Measurements from ENCODE around the gene GPR153.

The GPR153 gene

DNA sequence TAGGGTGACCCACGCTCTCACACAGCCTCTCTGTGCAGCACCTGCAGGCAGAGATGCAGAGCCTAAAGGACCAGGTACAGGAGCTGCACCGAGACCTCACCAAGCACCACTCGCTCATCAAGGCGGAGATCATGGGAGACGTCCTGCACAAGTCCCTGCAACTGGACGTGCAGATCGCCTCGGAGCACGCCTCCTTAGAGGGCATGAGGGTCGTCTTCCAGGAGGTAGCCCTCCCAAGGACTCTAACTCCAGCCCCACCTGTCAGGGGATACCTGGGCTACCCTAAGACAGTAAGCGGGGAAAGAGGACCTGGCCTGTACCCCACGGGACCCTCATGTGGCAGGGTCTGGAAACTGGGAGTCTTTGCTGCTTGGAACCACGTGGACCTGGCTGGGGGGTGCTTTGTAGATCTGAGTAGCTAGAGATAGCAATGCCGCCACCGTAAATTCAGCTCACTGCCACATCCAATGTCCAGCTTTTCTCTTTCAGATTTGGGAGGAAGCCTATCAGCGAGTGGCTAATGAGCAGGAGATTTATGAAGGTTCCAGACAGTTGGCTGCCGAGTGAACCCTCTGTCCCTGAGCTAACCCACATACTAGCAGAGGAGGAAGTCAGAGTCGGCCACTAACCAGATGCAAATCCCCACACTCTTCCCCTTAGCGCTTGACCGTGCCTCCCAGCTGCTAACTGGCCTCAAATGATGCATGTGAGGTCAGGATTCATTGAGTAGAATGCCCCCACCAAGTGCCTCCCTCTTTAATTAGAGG, 48.5 kb downstream of the GPR153 start:
- Histone ChIP-seq H3K36me3 (ENCODE audit: insufficient read depth, low read length) (no peaks in the 10 kb centered on the region), H3K4me1 (ENCODE audit: control insufficient read depth, insufficient read depth, low read length) (peaks cover 8% of the 10 kb centered on the region), H3K9me3 (replicated peaks; ENCODE audit: low read length) (no peaks in the 10 kb centered on the region), H3K9ac (ENCODE audit: low read depth, low read length) (no peak overlapping the region), H3K27me3 (ENCODE audit: control insufficient read depth, insufficient read depth, low read length) (no peaks in the 10 kb centered on the region), H3K4me3 (ENCODE audit: low read length) (no peak overlapping the region), H3K4me2 (ENCODE audit: low read length) (no peak overlapping the region)

DNA sequence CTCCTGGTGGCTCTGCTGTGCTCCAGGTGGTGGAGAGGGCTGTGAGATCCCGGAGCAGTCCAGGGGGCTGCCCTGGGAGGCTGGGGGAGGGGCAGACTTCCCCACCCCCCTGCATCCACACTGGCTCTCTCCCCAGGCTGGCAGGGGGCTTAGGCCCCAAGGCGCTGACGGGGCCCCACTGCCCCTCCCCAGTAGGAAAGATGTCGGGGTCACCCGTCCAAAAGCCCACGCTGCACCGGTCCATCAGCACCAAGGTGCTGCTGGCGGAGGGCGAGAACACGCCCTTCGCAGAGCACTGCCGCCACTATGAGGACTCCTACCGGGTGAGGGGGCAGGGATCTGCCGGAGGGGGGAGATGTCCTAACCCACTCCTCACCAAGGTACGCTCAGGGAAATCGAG, 49.2 kb downstream of the GPR153 start:
- H3K9ac ChIP-seq (ENCODE audit: low read depth, low read length), result no peak overlapping the region
- H3K36me3 ChIP-seq (ENCODE audit: insufficient read depth, low read length), result no peaks in the 10 kb centered on the region
- no peak overlapping the region for H3K4me2 ChIP-seq (ENCODE audit: low read length)
- H3K27me3 ChIP-seq (ENCODE audit: control insufficient read depth, insufficient read depth, low read length), result peaks cover 3% of the 10 kb centered on the region
- H3K9me3 ChIP-seq (replicated peaks; ENCODE audit: low read length), result no peaks in the 10 kb centered on the region
- peaks cover 8% of the 10 kb centered on the region for H3K4me1 ChIP-seq (ENCODE audit: control insufficient read depth, insufficient read depth, low read length)
- no peak overlapping the region for H3K4me3 ChIP-seq (ENCODE audit: low read length)

DNA sequence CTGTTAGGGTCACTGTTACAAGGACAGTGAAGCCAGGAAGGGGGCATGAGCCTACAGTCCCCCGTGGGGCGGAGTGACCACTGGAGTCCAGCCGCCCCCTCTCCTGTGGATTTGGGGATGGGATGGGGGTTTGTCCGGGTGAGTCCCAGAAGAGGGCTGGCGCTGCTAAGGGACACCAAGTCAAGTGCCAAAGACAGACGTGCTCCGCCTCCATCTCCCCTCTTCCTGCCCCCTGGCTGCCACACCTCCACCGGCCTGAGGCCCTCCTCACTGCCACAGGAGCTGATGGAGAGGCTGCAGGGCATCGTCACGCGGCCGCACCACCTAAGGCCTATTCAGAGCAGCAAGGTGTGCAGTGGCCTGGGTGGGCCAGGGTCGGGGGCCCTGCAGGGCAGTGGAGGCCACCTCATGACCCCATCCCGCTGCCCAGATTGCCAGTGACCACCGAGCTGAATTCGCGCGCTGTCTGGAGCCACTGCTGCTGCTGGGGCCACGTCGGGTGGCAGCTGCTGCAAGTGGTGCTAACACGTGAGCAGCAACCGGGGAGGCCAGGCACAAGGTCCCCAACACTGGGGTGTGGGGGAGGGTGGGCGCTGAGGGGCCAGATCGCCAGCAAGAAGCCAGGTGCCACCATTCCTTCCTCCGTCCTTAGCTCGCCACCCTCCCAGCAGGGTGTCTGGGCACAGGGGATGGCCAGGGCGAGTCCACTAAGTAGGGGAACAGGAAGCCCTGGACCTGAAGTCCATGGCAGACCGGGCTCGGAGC, 50.1 kb downstream of the GPR153 start:
- no peak overlapping the region for H3K4me2 ChIP-seq (ENCODE audit: low read length)
- H3K4me3 ChIP-seq (ENCODE audit: low read length), result no peak overlapping the region
- no peaks in the 10 kb centered on the region for H3K9me3 ChIP-seq (replicated peaks; ENCODE audit: low read length)
- H3K9ac ChIP-seq (ENCODE audit: low read depth, low read length), result no peak overlapping the region
- H3K4me1 ChIP-seq (ENCODE audit: control insufficient read depth, insufficient read depth, low read length), result peaks cover 14% of the 10 kb centered on the region
- no peaks in the 10 kb centered on the region for H3K36me3 ChIP-seq (ENCODE audit: insufficient read depth, low read length)
- peaks cover 8% of the 10 kb centered on the region for H3K27me3 ChIP-seq (ENCODE audit: control insufficient read depth, insufficient read depth, low read length)

DNA sequence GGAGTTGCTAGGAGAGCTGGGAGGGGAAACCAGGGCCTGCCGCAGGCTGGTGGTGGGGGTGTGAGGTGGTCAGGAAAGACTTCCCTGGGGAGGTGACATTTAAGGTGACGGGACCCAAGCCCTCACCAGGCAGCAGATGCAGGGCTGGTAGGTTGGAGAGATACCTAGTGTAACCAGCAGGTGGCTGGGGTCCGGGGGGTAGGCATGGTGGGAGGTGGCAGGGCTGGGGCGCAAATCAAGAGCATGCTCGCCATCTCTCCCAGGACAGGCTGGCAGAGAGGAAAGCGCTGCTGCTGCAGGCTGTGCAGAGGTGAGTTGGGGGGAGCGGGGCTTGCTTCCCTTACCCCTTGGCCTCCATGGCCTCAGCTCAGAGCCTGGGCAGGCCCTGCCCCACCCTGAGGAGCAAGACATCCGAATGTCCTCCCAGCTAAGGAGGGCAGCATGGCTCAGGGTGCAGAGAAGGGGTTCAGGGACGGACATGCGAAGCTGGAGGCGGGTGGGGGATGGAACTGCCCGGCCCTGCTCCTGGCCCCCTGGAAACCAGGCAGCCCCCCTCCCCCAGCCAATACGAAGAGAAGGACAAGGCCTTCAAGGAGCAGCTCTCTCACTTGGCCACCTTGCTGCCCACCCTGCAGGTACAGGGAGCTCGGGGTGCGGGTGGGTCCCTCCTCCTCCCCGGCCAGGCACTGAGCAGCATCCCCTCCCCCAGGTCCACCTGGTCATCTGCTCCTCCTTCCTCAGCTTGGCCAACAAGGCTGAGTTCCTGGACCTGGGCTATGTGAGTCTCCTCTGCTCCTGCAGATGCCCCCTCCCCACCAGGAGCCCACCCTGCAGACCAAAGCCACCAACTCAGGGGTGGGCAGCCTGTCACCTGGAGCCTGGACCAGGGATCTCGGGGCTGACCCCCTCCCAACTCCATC, 51.0 kb downstream of the GPR153 start:
- H3K9ac ChIP-seq (ENCODE audit: low read depth, low read length), result peak overlapping the region; percentile 14
- peak overlapping the region; percentile 68 for H3K4me3 ChIP-seq (ENCODE audit: low read length)
- no peaks in the 10 kb centered on the region for H3K9me3 ChIP-seq (replicated peaks; ENCODE audit: low read length)

DNA sequence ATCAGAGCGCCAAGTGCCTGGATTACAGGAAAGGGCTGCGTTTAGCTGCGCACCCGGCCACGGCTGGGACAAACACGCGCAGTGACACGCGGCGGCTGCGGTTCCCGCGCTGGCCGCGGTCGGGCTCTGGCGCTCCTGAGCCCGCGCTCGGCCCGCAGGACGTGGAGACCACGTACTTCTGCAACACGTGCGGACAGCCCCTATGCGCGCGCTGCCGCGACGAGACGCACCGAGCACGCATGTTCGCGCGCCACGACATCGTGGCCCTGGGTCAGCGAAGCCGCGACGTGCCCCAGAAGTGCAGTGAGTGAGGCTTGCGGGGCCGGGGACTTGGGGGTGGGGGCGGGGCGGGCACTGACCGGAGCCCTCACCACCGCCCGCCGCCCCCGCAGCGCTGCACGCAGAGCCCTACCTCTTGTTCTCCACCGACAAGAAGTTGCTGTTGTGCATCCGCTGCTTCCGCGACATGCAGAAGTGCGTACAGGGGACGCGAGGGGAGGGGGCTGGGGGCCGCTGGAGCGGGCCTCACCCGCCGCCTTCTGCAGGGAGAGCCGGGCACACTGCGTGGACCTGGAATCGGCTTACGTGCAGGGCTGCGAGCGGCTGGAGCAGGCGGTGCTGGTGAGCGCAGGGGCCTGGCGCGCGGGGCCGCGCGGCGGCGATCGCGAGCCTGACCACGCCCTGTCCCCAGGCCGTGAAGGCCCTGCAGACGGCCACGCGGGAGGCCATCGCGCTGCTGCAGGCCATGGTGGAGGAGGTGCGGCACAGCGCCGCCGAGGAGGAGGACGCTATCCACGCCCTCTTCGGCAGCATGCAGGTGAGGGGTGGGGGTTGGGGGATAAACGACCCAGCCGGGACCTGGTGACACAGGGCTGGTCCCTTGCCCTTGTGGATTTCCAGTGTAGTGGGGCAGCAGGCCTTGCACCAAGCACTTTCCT, 51.9 kb downstream of the GPR153 start:
- Histone ChIP-seq H3K9me3 (replicated peaks; ENCODE audit: low read length) (no peaks in the 10 kb centered on the region), H3K27me3 (ENCODE audit: control insufficient read depth, insufficient read depth, low read length) (peaks cover 11% of the 10 kb centered on the region), H3K36me3 (ENCODE audit: insufficient read depth, low read length) (no peaks in the 10 kb centered on the region), H3K9ac (ENCODE audit: low read depth, low read length) (peak overlapping the region; percentile 14), H3K4me1 (ENCODE audit: control insufficient read depth, insufficient read depth, low read length) (peaks cover 22% of the 10 kb centered on the region), H3K4me3 (ENCODE audit: low read length) (peak overlapping the region; percentile 68), H3K4me2 (ENCODE audit: low read length) (peak overlapping the region; percentile 88)

More for the DNA sequence above, 51.0 kb downstream of the GPR153 start:
- Histone ChIP-seq H3K27me3 (ENCODE audit: control insufficient read depth, insufficient read depth, low read length) (peaks cover 11% of the 10 kb centered on the region), H3K36me3 (ENCODE audit: insufficient read depth, low read length) (no peaks in the 10 kb centered on the region), H3K4me1 (ENCODE audit: control insufficient read depth, insufficient read depth, low read length) (peaks cover 20% of the 10 kb centered on the region), H3K4me2 (ENCODE audit: low read length) (peak overlapping the region; percentile 88)

DNA sequence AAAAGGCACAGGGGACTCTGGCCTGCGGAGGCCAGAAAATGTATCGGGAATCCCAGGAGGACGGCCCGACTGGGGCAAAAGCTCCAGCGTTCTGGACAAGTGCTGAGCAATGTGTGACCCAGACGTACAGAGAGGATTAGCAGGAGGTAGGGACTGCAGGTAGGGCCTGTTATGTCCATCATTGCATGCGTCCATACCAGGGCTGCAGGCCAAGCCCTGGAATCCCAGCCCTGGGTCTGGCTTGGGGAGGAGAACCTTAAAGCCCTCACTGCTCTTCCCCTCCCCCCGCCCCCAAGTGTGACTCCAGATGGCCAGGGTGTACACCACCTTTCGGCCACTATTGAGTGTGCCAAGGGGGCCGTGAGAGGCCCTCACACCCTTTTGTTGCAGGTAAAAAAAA, 53.0 kb downstream of the GPR153 start:
- Histone ChIP-seq H3K36me3 (ENCODE audit: insufficient read depth, low read length) (no peaks in the 10 kb centered on the region), H3K27me3 (ENCODE audit: control insufficient read depth, insufficient read depth, low read length) (peaks cover 11% of the 10 kb centered on the region), H3K9ac (ENCODE audit: low read depth, low read length) (no peak overlapping the region), H3K4me2 (ENCODE audit: low read length) (no peak overlapping the region), H3K9me3 (replicated peaks; ENCODE audit: low read length) (no peaks in the 10 kb centered on the region), H3K4me3 (ENCODE audit: low read length) (no peak overlapping the region), H3K4me1 (ENCODE audit: control insufficient read depth, insufficient read depth, low read length) (peaks cover 22% of the 10 kb centered on the region)

DNA sequence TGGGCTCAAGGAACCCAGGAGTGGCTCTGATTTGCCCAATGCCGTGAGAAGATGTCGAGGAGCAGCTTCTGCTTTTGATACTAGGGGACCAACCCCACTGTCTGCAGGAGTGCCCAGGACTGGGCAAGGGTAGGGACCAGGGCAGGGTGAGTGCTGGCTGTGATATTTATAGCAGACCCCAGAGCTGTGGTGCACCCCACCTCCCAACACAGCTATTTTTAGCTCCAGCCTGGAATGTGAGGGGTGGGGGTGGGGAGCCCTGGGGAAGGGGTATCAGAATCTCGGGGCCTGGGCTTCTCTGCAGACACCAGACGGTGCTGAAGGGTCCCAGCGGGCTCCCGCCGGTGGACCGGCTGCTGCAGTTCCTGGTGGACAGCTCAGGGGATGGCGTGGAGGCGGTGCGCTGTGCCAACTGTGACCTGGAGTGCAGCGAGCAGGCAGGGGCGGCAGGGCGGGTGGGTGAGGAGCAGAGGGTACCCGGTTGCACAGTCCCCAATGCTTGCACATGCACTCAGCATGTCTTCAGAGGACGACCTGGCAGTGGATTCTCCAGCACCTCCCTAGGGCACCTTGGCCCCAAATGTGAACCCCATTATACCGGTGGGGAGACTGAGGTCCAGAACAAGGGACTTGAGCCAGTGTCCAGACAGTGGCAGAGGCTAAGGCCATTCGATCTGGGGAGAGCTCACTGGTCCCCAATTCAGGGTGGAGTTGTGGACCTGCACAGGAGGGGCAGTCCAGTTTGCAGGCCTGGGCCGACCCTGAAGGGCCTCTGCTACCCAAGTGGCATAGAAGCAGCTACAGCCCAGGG, 53.6 kb downstream of the GPR153 start:
- H3K9me3 ChIP-seq (replicated peaks; ENCODE audit: low read length), result no peaks in the 10 kb centered on the region
- peak overlapping the region; percentile 90 for H3K4me2 ChIP-seq (ENCODE audit: low read length)
- no peak overlapping the region for H3K9ac ChIP-seq (ENCODE audit: low read depth, low read length)
- no peaks in the 10 kb centered on the region for H3K36me3 ChIP-seq (ENCODE audit: insufficient read depth, low read length)
- no peak overlapping the region for H3K4me3 ChIP-seq (ENCODE audit: low read length)
- H3K27me3 ChIP-seq (ENCODE audit: control insufficient read depth, insufficient read depth, low read length), result peaks cover 11% of the 10 kb centered on the region
- H3K4me1 ChIP-seq (ENCODE audit: control insufficient read depth, insufficient read depth, low read length), result peaks cover 22% of the 10 kb centered on the region

DNA sequence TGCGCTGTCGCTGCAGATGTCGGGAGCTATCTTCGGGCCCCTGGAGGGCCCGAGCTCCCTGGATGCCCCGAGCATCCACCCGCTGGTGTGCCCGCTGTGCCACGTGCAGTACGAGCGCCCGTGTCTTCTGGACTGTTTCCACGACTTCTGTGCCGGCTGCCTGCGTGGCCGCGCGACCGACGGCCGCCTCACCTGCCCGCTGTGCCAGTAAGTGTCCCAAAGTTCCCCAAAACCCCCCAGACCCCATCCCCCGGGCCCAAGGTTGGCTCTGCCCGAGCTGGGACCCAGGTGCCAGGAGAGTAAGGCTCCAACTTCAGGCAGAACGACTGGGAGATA, 54.4 kb downstream of the GPR153 start:
- no peaks in the 10 kb centered on the region for H3K9me3 ChIP-seq (replicated peaks; ENCODE audit: low read length)
- H3K9ac ChIP-seq (ENCODE audit: low read depth, low read length), result peak overlapping the region; percentile 58
- H3K27me3 ChIP-seq (ENCODE audit: control insufficient read depth, insufficient read depth, low read length), result peaks cover 11% of the 10 kb centered on the region
- H3K4me1 ChIP-seq (ENCODE audit: control insufficient read depth, insufficient read depth, low read length), result peaks cover 22% of the 10 kb centered on the region
- H3K4me2 ChIP-seq (ENCODE audit: low read length), result peak overlapping the region; percentile 90
- H3K4me3 ChIP-seq (ENCODE audit: low read length), result peak overlapping the region; percentile 68
- no peaks in the 10 kb centered on the region for H3K36me3 ChIP-seq (ENCODE audit: insufficient read depth, low read length)

DNA sequence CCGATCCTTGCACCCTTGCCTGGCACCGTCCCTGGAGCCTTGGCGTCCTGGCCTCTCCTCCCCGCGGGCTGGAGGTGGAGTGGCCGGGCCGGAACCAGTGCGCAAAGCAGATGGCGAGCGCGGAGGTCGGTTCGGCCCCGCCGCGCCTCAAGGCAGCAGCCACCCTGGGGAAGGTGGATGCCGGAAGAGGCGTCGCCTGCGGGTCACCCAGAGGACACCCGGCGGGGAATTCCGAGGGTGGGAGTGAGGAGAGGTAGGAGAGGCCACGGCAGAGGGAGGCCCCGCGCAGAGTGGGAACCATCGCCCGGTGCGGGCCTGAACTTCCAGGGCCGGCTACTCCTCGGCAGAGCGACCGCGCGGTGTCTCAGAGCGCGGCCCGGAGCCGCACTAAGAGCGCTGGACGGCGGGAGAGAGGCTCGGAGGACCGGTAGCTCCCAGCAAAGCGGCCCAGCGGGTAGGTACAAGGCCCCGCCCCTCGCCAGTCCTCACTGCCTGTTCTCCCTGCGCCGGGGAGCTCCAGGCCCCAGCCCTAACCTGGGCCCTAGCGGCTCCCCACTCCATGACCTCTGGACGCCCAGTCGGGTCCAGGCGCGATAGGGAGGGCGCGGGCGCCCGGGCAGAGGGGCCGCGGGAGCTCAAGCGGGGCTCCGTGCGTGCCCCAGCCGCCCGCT, 54.9 kb downstream of the GPR153 start, which contains the start of gene RNF207:
Gene RNF207 (plus strand): TSS at position 271 of the 671 bp plus-strand sequence. CDS start 417 bp downstream, outside the sequence.
- Histone ChIP-seq H3K36me3 (ENCODE audit: insufficient read depth, low read length) (no peaks in the 10 kb centered on the region), H3K27me3 (ENCODE audit: control insufficient read depth, insufficient read depth, low read length) (peaks cover 11% of the 10 kb centered on the region), H3K9me3 (replicated peaks; ENCODE audit: low read length) (no peaks in the 10 kb centered on the region), H3K9ac (ENCODE audit: low read depth, low read length) (peak within 1 kb of the TSS; percentile 58), H3K4me1 (ENCODE audit: control insufficient read depth, insufficient read depth, low read length) (peaks cover 22% of the 10 kb centered on the region), H3K4me3 (ENCODE audit: low read length) (peak within 1 kb of the TSS; percentile 68), H3K4me2 (ENCODE audit: low read length) (peak within 1 kb of the TSS; percentile 90)
